Mesodermal cell (in vitro differentiated cells): ENCODE data around the gene VPS33B.
A peak's percentile ranks its signal among the peaks of the same experiment; 100 is the strongest.

Experiments
- H3K27ac ChIP-seq: 2 replicates; pipeline ENCODE4 v1.7.0; 2013; ENCODE audit warnings: mild to moderate bottlenecking, low read depth, low read length, moderate library complexity; ENCODE audit not compliant: severe bottlenecking
- H3K36me3 ChIP-seq: 2 replicates; pipeline ENCODE4 v1.7.1; 2013; ENCODE audit warnings: mild to moderate bottlenecking, low read length, moderate library complexity; ENCODE audit not compliant: control insufficient read depth, insufficient read depth
- H3K4me1 ChIP-seq: one replicate; pipeline ENCODE4 v1.7.1; 2013; ENCODE audit warnings: mild to moderate bottlenecking, low read length; ENCODE audit not compliant: insufficient read depth, control insufficient read depth, poor library complexity, severe bottlenecking
- H3K4me3 ChIP-seq: 2 replicates; pipeline ENCODE4 v1.7.0; 2013; ENCODE audit warnings: low read length, control low read depth, mild to moderate bottlenecking; ENCODE audit not compliant: insufficient read depth, poor library complexity, severe bottlenecking; ENCODE audit errors: extremely low read depth
- H3K9me3 ChIP-seq: 2 replicates; pipeline ENCODE4 v1.7.1; 2013; ENCODE audit warnings: mild to moderate bottlenecking, low read length, moderate library complexity; ENCODE audit not compliant: control insufficient read depth
- WGBS, 2 experiments: methylation state at CpG; one replicate each; pipeline ENCODE4 v1.1.5; 2013; ENCODE audit warnings: missing lambda C conversion rate in 2 of 2; ENCODE audit not compliant: insufficient coverage in 2 of 2; 5-methylcytosine and 5-hydroxymethylcytosine counted together

The VPS33B gene

DNA sequence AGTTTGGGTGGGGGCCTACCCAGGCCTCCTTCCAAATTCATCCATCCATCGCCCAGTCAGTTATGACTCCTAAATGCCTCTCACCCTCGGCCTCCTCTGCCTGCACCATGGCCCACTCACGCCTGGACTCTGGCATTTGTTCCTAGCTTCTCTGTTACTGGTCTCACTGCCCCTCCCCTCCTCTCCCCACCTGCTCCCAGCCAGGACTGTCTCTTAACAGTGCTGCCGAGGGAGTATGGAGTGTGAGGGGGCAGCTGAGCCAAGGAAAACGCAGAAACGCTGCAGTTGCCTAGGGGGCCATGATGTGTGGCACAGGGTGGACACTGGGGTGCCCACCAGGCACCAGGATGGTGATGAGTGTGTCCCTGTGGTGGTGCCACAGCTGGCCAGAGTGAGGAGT is 64.6 kb downstream of the VPS33B start:
- H3K27ac ChIP-seq: no peak overlapping the region
- no peaks in the 10 kb centered on the region for H3K9me3 ChIP-seq
- H3K36me3 ChIP-seq: peaks cover 41% of the 10 kb centered on the region
- H3K4me1 ChIP-seq: peaks cover 12% of the 10 kb centered on the region
- WGBS, 2 experiments: 90 to 92% methylated on average over 3 of the region's 6 CpGs
- peak overlapping the region; percentile 53 for H3K4me3 ChIP-seq

- H3K27ac ChIP-seq: no peak overlapping the region
- WGBS, 2 experiments: 28% methylated on average over 30 to 47 of the region's 63 CpGs
Observed at GRCh38 chr15:90957031-90957790, 65.2 kb downstream of the VPS33B start.

GRCh38 chr15:90956274-90957030 is 65.9 kb downstream of the VPS33B start:
- Histone ChIP-seq H3K27ac (no peak overlapping the region), H3K36me3 (peaks cover 43% of the 10 kb centered on the region), H3K9me3 (no peaks in the 10 kb centered on the region), H3K4me1 (peaks cover 12% of the 10 kb centered on the region), H3K4me3 (peak overlapping the region; percentile 53)
- 14 to 16% methylated on average over 47 to 53 of the region's 56 CpGs for WGBS, 2 experiments

More at GRCh38 chr15:90957031-90957790, 65.2 kb downstream of the VPS33B start:
- Histone ChIP-seq H3K4me3 (peak overlapping the region; percentile 53), H3K9me3 (no peaks in the 10 kb centered on the region), H3K36me3 (peaks cover 43% of the 10 kb centered on the region), H3K4me1 (peaks cover 12% of the 10 kb centered on the region)

- H3K27ac ChIP-seq: no peak overlapping the region
- WGBS, 2 experiments: 89 to 92% methylated on average over 10 of the region's 20 CpGs
- H3K36me3 ChIP-seq: peaks cover 44% of the 10 kb centered on the region
- no peaks in the 10 kb centered on the region for H3K9me3 ChIP-seq
- peak overlapping the region; percentile 51 for H3K4me3 ChIP-seq
- peaks cover 12% of the 10 kb centered on the region for H3K4me1 ChIP-seq
Observed at GRCh38 chr15:90955624-90956273, 66.6 kb downstream of the VPS33B start.

- Histone ChIP-seq H3K36me3 (peaks cover 44% of the 10 kb centered on the region), H3K27ac (peak within 1 kb of the TSS; percentile 87), H3K4me3 (peak within 1 kb of the TSS; percentile 51), H3K9me3 (no peaks in the 10 kb centered on the region), H3K4me1 (peaks cover 12% of the 10 kb centered on the region)
- WGBS, 2 experiments: 8 to 19% methylated on average over 50 to 58 of the region's 69 CpGs
Observed at GRCh38 chr15:90954712-90955623, 67.4 kb downstream of the VPS33B start, which contains the start of gene RCCD1. RCCD1 (plus strand) TSS chr15:90954884; CDS start chr15:90956735, 1,851 bp downstream.

DNA sequence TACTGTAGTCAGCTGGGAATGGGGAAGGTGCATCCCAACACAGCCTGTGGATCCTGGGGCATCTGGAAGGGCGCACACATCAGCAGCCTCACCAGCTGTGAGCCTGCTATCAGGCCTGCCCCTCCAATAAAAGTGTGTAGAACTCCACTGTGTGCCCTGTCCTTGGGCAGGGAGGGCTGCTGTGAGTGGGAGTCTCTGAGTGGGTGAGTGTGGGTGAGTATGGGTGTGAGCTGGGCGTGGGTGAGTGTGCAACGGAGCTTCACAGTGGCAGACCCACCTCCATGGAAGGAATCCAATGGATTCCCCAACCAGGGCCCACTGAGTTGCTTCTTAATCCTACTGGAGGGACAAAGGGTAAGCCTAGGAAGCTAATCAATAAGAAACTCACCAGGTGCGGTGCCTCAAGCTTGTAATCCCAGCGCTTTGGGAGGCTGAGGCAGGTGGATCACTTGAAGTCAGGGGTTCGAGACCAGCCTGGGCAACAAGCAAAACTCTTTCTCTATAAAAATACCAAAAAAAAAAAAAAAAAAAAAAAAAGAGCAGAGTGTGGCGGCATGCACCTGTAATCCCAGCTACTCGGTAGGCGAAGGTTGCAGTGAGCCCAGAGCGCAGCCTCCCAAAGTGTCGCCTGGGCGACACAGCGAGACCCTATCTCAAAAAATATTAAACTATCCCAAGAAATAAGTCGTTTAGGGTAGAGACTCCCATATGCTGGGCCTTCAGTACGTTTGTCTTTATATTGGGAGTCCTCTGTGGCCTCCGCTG is 68.3 kb downstream of the VPS33B start:
- WGBS, 2 experiments: 83 to 88% methylated on average over 7 to 9 of the region's 16 CpGs
- no peak overlapping the region for H3K4me3 ChIP-seq
- peak overlapping the region; percentile 87 for H3K27ac ChIP-seq
- peaks cover 50% of the 10 kb centered on the region for H3K36me3 ChIP-seq
- no peaks in the 10 kb centered on the region for H3K9me3 ChIP-seq
- H3K4me1 ChIP-seq: peaks cover 12% of the 10 kb centered on the region

DNA sequence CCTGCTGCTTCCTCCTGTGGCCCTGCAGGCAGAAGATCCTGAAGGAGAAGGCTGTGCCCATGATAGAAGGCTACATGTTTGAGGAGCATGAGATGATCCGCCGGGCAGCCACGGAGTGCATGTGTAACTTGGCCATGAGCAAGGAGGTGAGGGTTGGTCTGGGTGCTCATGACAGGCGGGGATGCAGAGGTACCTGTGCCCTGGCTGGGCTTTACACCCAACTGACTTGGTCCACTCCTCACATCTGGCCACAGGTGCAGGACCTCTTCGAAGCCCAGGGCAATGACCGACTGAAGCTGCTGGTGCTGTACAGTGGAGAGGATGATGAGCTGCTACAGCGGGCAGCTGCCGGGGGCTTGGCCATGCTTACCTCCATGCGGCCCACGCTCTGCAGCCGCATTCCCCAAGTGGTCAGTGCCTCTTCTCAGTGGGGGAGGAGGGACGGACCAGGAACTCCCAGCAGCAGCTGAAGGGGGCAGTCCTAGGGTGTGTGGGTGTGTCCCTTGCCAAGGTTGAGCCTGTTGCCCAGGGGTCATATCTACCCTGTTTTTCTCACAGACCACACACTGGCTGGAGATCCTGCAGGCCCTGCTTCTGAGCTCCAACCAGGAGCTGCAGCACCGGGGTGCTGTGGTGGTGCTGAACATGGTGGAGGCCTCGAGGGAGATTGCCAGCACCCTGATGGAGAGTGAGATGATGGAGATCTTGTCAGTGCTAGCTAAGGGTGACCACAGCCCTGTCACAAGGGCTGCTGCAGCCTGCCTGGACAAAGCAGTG is 69.3 kb downstream of the VPS33B start:
- Histone ChIP-seq H3K9me3 (no peaks in the 10 kb centered on the region), H3K36me3 (peaks cover 59% of the 10 kb centered on the region), H3K4me3 (no peak overlapping the region), H3K4me1 (peaks cover 12% of the 10 kb centered on the region), H3K27ac (no peak overlapping the region)
- WGBS, 2 experiments: 94 to 98% methylated on average over 8 to 13 of the region's 14 CpGs

GRCh38 chr15:90950676-90951075 is 71.7 kb downstream of the VPS33B start:
- Histone ChIP-seq H3K4me3 (no peak overlapping the region), H3K27ac (no peak overlapping the region), H3K9me3 (no peaks in the 10 kb centered on the region), H3K36me3 (peaks cover 76% of the 10 kb centered on the region), H3K4me1 (peaks cover 2% of the 10 kb centered on the region)
- WGBS, 2 experiments: 95 to 100% methylated on average over 2 to 3 of the region's 6 CpGs

- H3K27ac ChIP-seq: no peak overlapping the region
- no peaks in the 10 kb centered on the region for H3K9me3 ChIP-seq
- 97 to 99% methylated on average over 21 to 23 of the region's 23 CpGs for WGBS, 2 experiments
- no peak overlapping the region for H3K4me3 ChIP-seq
- H3K4me1 ChIP-seq: no peaks in the 10 kb centered on the region
- H3K36me3 ChIP-seq: peaks cover 80% of the 10 kb centered on the region
Observed at GRCh38 chr15:90949979-90950675, 72.3 kb downstream of the VPS33B start.
